OCI-LY7 (cell line): Measurements from ENCODE around the gene SPAG5.

Source experiments
- CTCF ChIP-seq: fragments of 200-600 bp; sonication (generic); conservative IDR thresholded peaks from 2 replicates; pipeline ENCODE4 v1.5.1; 2014; ENCODE audit warnings: mild to moderate bottlenecking, antibody characterized with exemption, low read length, moderate library complexity, mixed read lengths
- EZH2phosphoT487 ChIP-seq: fragments of 200-600 bp; sonication (generic); IDR thresholded peaks from 2 replicates; pipeline ENCODE4 v1.6.1; 2018; ENCODE audit warnings: low read depth, borderline replicate concordance, mild to moderate bottlenecking, mixed run types, antibody characterized with exemption, low read length, moderate library complexity, mixed read lengths

GRCh38 chr17:28547096-28547622 is 51.7 kb downstream of the SPAG5 start:
- TF ChIP-seq CTCF (no peak), EZH2phosphoT487 (no peak)
